GM23248 (cell line): Measurements from ENCODE around the gene CABP1.

Experiments
- EZH2 ChIP-seq: fragments of 200-600 bp; sonication (generic); IDR thresholded peaks from 2 replicates; pipeline ENCODE4 v1.6.1; 2018; ENCODE audit warnings: antibody characterized with exemption, mild to moderate bottlenecking; ENCODE audit not compliant: insufficient read depth, poor library complexity, severe bottlenecking
- EZH2phosphoT487 ChIP-seq: fragments of 200-600 bp; sonication (generic); IDR thresholded peaks from 2 replicates; pipeline ENCODE4 v1.6.1; 2018; ENCODE audit warnings: antibody characterized with exemption, moderate library complexity, mild to moderate bottlenecking, low read depth; ENCODE audit not compliant: insufficient read depth

- TF ChIP-seq EZH2 (no peak), EZH2phosphoT487 (no peak)
Observed at GRCh38 chr12:120598674-120599463, 41.6 kb upstream of the CABP1 start.
